K562 (cell line): ENCODE data around the gene TRIM27. TPM values are rescaled to one million over a fixed set of nuclear protein-coding genes. Genes with fewer than 3 reads are reported as not detected.

Source experiments
- BDP1 ChIP-seq: IDR thresholded peaks from 3 replicates; pipeline ENCODE4 v1.6.1; 2011; ENCODE audit not compliant: insufficient read length, insufficient read depth
- CBX3 ChIP-seq, 2 experiments: IDR thresholded peaks; 1 replicate in 1 of 2; 2 replicates in 1 of 2; pipeline ENCODE4 v1.6.1; 2012; ENCODE audit warnings: inconsistent platforms in 2 of 2, low read length in 2 of 2, borderline replicate concordance in 1 of 2, control low read depth in 1 of 2
- CTBP1 ChIP-seq: fragments of 450-650 bp; IDR thresholded peaks from 2 replicates; pipeline ENCODE4 v1.6.1; 2016; ENCODE audit warnings: borderline replicate concordance
- E2F8 ChIP-seq: fragments of 450-650 bp; IDR thresholded peaks from 2 replicates; pipeline ENCODE4 v1.7.1; 2018; ENCODE audit warnings: mild to moderate bottlenecking, low read depth; ENCODE audit not compliant: partially characterized antibody
- EGR1 ChIP-seq: fragments of 450-650 bp; conservative IDR thresholded peaks from 2 replicates; pipeline ENCODE4 v1.6.1; 2017; ENCODE audit warnings: mild to moderate bottlenecking
- FOSL1 ChIP-seq: fragments of 200-800 bp; sonication (Bioruptor generic); conservative IDR thresholded peaks from 2 replicates; pipeline ENCODE4 v1.6.1; 2016; ENCODE audit warnings: missing genetic modification characterization, missing compliant biosample characterization
- L3MBTL2 ChIP-seq: fragments of 450-650 bp; IDR thresholded peaks from 2 replicates; pipeline ENCODE4 v1.6.1; 2016; ENCODE audit warnings: mild to moderate bottlenecking, moderate library complexity
- MAZ ChIP-seq, 2 experiments: fragments of 450-650 bp in 1 of 2; sonication (generic) in 1 of 2; formaldehyde crosslinking; IDR thresholded peaks in 1 of 2; conservative IDR thresholded peaks in 1 of 2; 2 replicates each; pipeline versions ENCODE4 v1.4.0 to v1.5.0; 2020; ENCODE audit warnings: mild to moderate bottlenecking in 1 of 2, missing genetic modification reagents in 1 of 2
- NFATC3 ChIP-seq: fragments of 450-650 bp; IDR thresholded peaks from 2 replicates; pipeline ENCODE4 v1.6.1; 2017; ENCODE audit warnings: mild to moderate bottlenecking
- PYGO2 ChIP-seq: fragments of 450-650 bp; IDR thresholded peaks from 2 replicates; pipeline ENCODE4 v1.6.1; 2016; ENCODE audit warnings: mild to moderate bottlenecking, missing genetic modification characterization, moderate library complexity, missing compliant biosample characterization
- WHSC1 ChIP-seq: IDR thresholded peaks from one replicate; pipeline ENCODE4 v1.6.1; 2012; ENCODE audit warnings: low read length, control low read depth, inconsistent platforms
- ZBTB26 ChIP-seq: fragments of 450-650 bp; formaldehyde crosslinking; IDR thresholded peaks from 2 replicates; pipeline ENCODE4 v1.4.0; 2022; ENCODE audit warnings: missing genetic modification characterization
- ZBTB5 ChIP-seq: fragments of 450-650 bp; IDR thresholded peaks from 2 replicates; pipeline ENCODE4 v1.6.1; 2017; ENCODE audit warnings: antibody characterized with exemption
- ZNF224 ChIP-seq: sonication (generic); formaldehyde crosslinking; IDR thresholded peaks from 2 replicates; pipeline ENCODE4 v1.8.0; 2022; ENCODE audit warnings: mild to moderate bottlenecking, missing genetic modification reagents
- ZNF444 ChIP-seq: fragments of 250-450 bp; sonication (Bioruptor Pico); IDR thresholded peaks from 2 replicates; pipeline ENCODE4 v1.4.0; 2020; ENCODE audit warnings: mild to moderate bottlenecking, moderate library complexity
- ZNF57 ChIP-seq: fragments of 450-650 bp; formaldehyde crosslinking; IDR thresholded peaks from 2 replicates; pipeline ENCODE4 v1.4.0; 2020; ENCODE audit warnings: mild to moderate bottlenecking, moderate library complexity
- ZNF785 ChIP-seq: fragments of 250-450 bp; sonication (Bioruptor Pico); IDR thresholded peaks from 2 replicates; pipeline ENCODE4 v1.4.0; 2020; ENCODE audit warnings: mild to moderate bottlenecking
- polyA plus RNA-seq, 8 experiments: library from polyadenylated mRNA; depleted of rRNA in 4 of 8; stranded (reverse) in 5 of 8; unstranded in 3 of 8; fragments of >200 nt; fragmentation: Nextera tagmentation in 2 of 8; fragmentation: Illumina TruSeq in 1 of 8; extraction: Ambion mirVana in 2 of 8; extraction: Trizol in 1 of 8; gene quantifications; 2 replicates each; pipeline versions ENCODE4 v1.2.1 to v1.2.3, GENCODE V29; 2011 to 2014; ENCODE audit warnings: inconsistent platforms in 1 of 8, missing spikeins in 1 of 8
- total RNA-seq, 7 experiments: library from RNA; depleted of rRNA in 6 of 7; stranded (reverse); fragments of >200 nt in 6 of 7; fragmentation: Illumina TruSeq in 2 of 7; extraction: Trizol in 2 of 7; gene quantifications; 2 replicates each; pipeline versions ENCODE4 v1.2.1 to v1.2.3, GENCODE V29; 2011 to 2021; ENCODE audit warnings: low replicate concordance in 1 of 7
- TF ChIP-seq, protein P1 (sequence below): sonication (generic); formaldehyde crosslinking; IDR thresholded peaks from 2 replicates; pipeline ENCODE4 v1.8.0; 2022; ENCODE audit warnings: mild to moderate bottlenecking, low read depth, missing genetic modification reagents
- TF ChIP-seq, protein P2 (sequence below), 2 experiments: IDR thresholded peaks; 2 replicates each; pipeline ENCODE4 v1.6.1; 2011; ENCODE audit warnings: borderline replicate concordance in 1 of 2, control low read depth in 1 of 2, low read depth in 1 of 2, low read length in 1 of 2, mild to moderate bottlenecking in 1 of 2, mixed read lengths in 1 of 2, moderate library complexity in 1 of 2; ENCODE audit not compliant: insufficient read depth in 1 of 2, insufficient read length in 1 of 2, poor library complexity in 1 of 2, severe bottlenecking in 1 of 2; ENCODE audit errors: extremely low read depth in 1 of 2

Gene TRIM27
- total and polyA plus RNA-seq, 9 of the 15 experiments (the other 6 are each of a cell fraction or from before 2014, with no cell fraction given), result 37.7 to 235 (median 122) TPM

DNA sequence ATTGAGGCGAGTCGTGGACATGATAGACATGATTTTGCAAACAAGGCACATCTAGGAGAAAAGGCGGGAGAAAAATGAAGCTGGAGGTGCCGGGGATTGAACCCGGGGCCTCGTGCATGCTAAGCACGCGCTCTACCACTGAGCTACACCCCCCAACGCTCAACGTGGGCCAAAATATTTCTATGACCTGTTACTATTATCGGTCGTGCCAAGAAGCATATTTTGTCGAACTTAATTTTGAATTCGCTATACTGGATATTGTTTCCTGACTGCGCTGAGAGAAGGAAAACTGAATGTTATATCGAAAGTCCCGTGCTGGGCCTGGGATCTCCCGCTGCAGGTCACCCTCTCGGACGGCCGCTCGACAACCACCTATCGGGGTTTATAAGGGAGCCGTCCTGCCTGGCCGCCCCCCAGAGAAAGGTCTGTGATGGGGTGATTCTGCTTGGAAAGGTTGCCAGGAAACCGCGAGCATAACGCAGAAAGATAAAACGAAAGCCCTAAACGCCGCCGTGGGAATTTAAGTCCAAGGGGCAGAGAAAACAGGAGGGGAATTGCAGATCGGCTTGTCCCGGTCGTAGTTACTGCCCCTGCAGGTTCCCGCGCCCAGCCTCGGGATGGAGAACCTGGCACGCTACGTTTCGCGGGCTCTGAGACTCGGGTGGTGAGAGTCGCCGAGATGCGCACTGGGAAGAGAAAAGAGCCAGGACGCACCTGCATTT is 60.0 kb downstream of the TRIM27 start (continued):
- TF ChIP-seq ZNF57 (CRISPR knock-in tag), result 0 out of 2 replicates have a peak, but pooled peaks have one; percentile 46
- TF ChIP-seq E2F8, result peak; percentile 97
- peak; percentile 81 for TF ChIP-seq CTBP1
- peak; percentile 100 for TF ChIP-seq L3MBTL2
- TF ChIP-seq FOSL1 (tag), result no peak
- no peak for TF ChIP-seq ZNF785 (CRISPR knock-in tag)
- peak; percentile 78 for TF ChIP-seq ZNF224 (CRISPR knock-in tag)
- TF ChIP-seq NFATC3, result peak; percentile 63; the same call in 1 of the 2 replicates
- no peak for TF ChIP-seq ZNF444 (CRISPR knock-in tag)
- TF ChIP-seq BDP1, result peak; percentile 91
- TF ChIP-seq MAZ (CRISPR knock-in tag; conservative IDR thresholded peaks at IDR 0.05 in 1 of 2, IDR thresholded peaks at IDR 0.05 in 1 of 2), result peak; percentile 53 to 87; a peak in 3 of 4 replicates
- TF ChIP-seq PYGO2, result peak; percentile 76
- no peak for TF ChIP-seq WHSC1
- TF ChIP-seq CBX3 (IDR thresholded peaks at IDR 0.05; ENCODE audit: borderline replicate concordance in 1 of 2, low read length in 2 of 2), result peak in 1 of 2 experiments; percentile 83; a peak in 2 of 3 replicates
- TF ChIP-seq, protein P1, sequence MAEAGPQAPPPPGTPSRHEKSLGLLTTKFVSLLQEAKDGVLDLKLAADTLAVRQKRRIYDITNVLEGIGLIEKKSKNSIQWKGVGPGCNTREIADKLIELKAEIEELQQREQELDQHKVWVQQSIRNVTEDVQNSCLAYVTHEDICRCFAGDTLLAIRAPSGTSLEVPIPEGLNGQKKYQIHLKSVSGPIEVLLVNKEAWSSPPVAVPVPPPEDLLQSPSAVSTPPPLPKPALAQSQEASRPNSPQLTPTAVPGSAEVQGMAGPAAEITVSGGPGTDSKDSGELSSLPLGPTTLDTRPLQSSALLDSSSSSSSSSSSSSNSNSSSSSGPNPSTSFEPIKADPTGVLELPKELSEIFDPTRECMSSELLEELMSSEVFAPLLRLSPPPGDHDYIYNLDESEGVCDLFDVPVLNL (CRISPR knock-in tag), result peak; percentile 76
- TF ChIP-seq, protein P2, sequence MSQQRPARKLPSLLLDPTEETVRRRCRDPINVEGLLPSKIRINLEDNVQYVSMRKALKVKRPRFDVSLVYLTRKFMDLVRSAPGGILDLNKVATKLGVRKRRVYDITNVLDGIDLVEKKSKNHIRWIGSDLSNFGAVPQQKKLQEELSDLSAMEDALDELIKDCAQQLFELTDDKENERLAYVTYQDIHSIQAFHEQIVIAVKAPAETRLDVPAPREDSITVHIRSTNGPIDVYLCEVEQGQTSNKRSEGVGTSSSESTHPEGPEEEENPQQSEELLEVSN (IDR thresholded peaks at IDR 0.05; ENCODE audit: borderline replicate concordance in 1 of 2, extremely low read depth in 1 of 2, insufficient read depth in 1 of 2, insufficient read length in 1 of 2, low read depth in 1 of 2, low read length in 1 of 2, poor library complexity in 1 of 2, severe bottlenecking in 1 of 2), result peak; percentile 98
- TF ChIP-seq ZBTB5, result peak; percentile 65
- TF ChIP-seq ZBTB26 (CRISPR knock-in tag), result no peak
- peak; percentile 40; the same call in 1 of the 2 replicates for TF ChIP-seq EGR1
